ENCODE data around the gene TMBIM1. TPM values are rescaled to one million over a fixed set of nuclear protein-coding genes. Genes with fewer than 3 reads are reported as not detected.
"Not testable (repeated sequence)": the region's sequence is repeated elsewhere in the genome, so short reads cannot be mapped to it uniquely, and the experiment has no call there.

Gene TMBIM1
- total and polyA plus RNA-seq, 3 donors from 2014 or later = 59.9 to 81.0 (median 77.6) TPM

GRCh38 chr2:218319813-218320365 lies 27.6 kb upstream of the TMBIM1 start:
- H3K9me3 ChIP-seq = no peaks in the 10 kb centered on the region
- H3K36me3 ChIP-seq (ENCODE audit: low read depth, missing control alignments) = no peaks in the 10 kb centered on the region
- intact Hi-C loops (cut with DNase I; ENCODE audit: low total_unique reads) = no loop called here
- no peak for TF ChIP-seq CTCF (IDR thresholded peaks at IDR 0.05)
- no peak for TF ChIP-seq POLR2A (IDR thresholded peaks at IDR 0.05)
- H3K27me3 ChIP-seq = no peaks in the 10 kb centered on the region
- peaks cover 22% of the 10 kb centered on the region for H3K4me1 ChIP-seq
- no peak for DNase-seq
- no peak overlapping the region for H3K4me3 ChIP-seq
- 58 to 59% methylated on average over 6 of the region's 6 CpGs for WGBS, 2 donors
- H3K27ac ChIP-seq = no peak overlapping the region

GRCh38 chr2:218318241-218318640 lies 25.9 kb upstream of the TMBIM1 start:
- Histone ChIP-seq H3K4me3 (no peak overlapping the region), H3K36me3 (ENCODE audit: low read depth, missing control alignments) (no peaks in the 10 kb centered on the region), H3K27me3 (no peaks in the 10 kb centered on the region), H3K9me3 (no peaks in the 10 kb centered on the region), H3K4me1 (peaks cover 10% of the 10 kb centered on the region), H3K27ac (no peak overlapping the region)
- intact Hi-C loops (cut with DNase I; ENCODE audit: low total_unique reads) = no loop called here
- 71 to 79% methylated on average over 6 to 7 of the region's 7 CpGs for WGBS, 2 donors
- DNase-seq = no peak
- no peak for TF ChIP-seq POLR2A (IDR thresholded peaks at IDR 0.05)
- no peak for TF ChIP-seq CTCF (IDR thresholded peaks at IDR 0.05)

GRCh38 chr2:218317835-218318234 lies 25.5 kb upstream of the TMBIM1 start:
- H3K27me3 ChIP-seq = no peaks in the 10 kb centered on the region
- H3K36me3 ChIP-seq (ENCODE audit: low read depth, missing control alignments) = no peaks in the 10 kb centered on the region
- peaks cover 12% of the 10 kb centered on the region for H3K4me1 ChIP-seq
- H3K4me3 ChIP-seq = no peak overlapping the region
- no peak for DNase-seq
- 89 to 95% methylated on average over 4 of the region's 4 CpGs for WGBS, 2 donors
- H3K9me3 ChIP-seq = no peaks in the 10 kb centered on the region
- TF ChIP-seq CTCF (IDR thresholded peaks at IDR 0.05) (no peak), POLR2A (IDR thresholded peaks at IDR 0.05) (no peak)
- intact Hi-C loops (cut with DNase I; ENCODE audit: low total_unique reads) = no loop called here
- H3K27ac ChIP-seq = no peak overlapping the region

GRCh38 chr2:218317303-218317630 lies 25.0 kb upstream of the TMBIM1 start:
- Histone ChIP-seq H3K36me3 (ENCODE audit: low read depth, missing control alignments) (no peaks in the 10 kb centered on the region), H3K9me3 (no peaks in the 10 kb centered on the region), H3K4me3 (no peak overlapping the region), H3K4me1 (peaks cover 8% of the 10 kb centered on the region), H3K27me3 (no peaks in the 10 kb centered on the region), H3K27ac (no peak overlapping the region)
- intact Hi-C loops (cut with DNase I; ENCODE audit: low total_unique reads) = no loop called here
- no peak for DNase-seq
- 80 to 94% methylated on average over 1 of the region's 1 CpG for WGBS, 2 donors
- no peak for TF ChIP-seq POLR2A (IDR thresholded peaks at IDR 0.05)
- TF ChIP-seq CTCF (IDR thresholded peaks at IDR 0.05) = no peak

GRCh38 chr2:218315397-218315796 lies 23.1 kb upstream of the TMBIM1 start:
- H3K4me1 ChIP-seq = peaks cover 12% of the 10 kb centered on the region
- H3K9me3 ChIP-seq = no peaks in the 10 kb centered on the region
- no peak for DNase-seq
- no peaks in the 10 kb centered on the region for H3K27me3 ChIP-seq
- no peak overlapping the region for H3K4me3 ChIP-seq
- intact Hi-C loops (cut with DNase I; ENCODE audit: low total_unique reads) = no loop called here
- TF ChIP-seq POLR2A (IDR thresholded peaks at IDR 0.05) (no peak), CTCF (IDR thresholded peaks at IDR 0.05) (no peak)
- H3K36me3 ChIP-seq (ENCODE audit: low read depth, missing control alignments) = no peaks in the 10 kb centered on the region
- WGBS, 2 donors = 94% methylated on average over 8 of the region's 8 CpGs
- no peak overlapping the region for H3K27ac ChIP-seq

GRCh38 chr2:218314764-218315163 lies 22.5 kb upstream of the TMBIM1 start:
- H3K27me3 ChIP-seq; H3K4me3 ChIP-seq; intact Hi-C loops (cut with DNase I; ENCODE audit: low total_unique reads); DNase-seq; H3K9me3 ChIP-seq; H3K27ac ChIP-seq; H3K36me3 ChIP-seq (ENCODE audit: low read depth, missing control alignments): not testable (repeated sequence)
- WGBS, 2 donors = 84 to 96% methylated on average over 4 of the region's 4 CpGs
- H3K4me1 ChIP-seq = peaks cover 12% of the 10 kb centered on the region
